Psoas muscle (tissue), 8 donors: Measurements from ENCODE around the gene CARD10. TPM values are rescaled to one million over a fixed set of nuclear protein-coding genes. Genes with fewer than 3 reads are reported as not detected.

ENCODE experiments used
- ATAC-seq, 4 donors: fragments of 200-7000 bp; cut with Tn5 transposase; one replicate each; pipeline ENCODE4 v1.9.1; 2020; ENCODE audit warnings: moderate library complexity in 3 of 4, mild to moderate bottlenecking in 2 of 4
- DNase-seq, 2 donors: peaks; one replicate each; pipeline ENCODE4 v3.0.0-alpha.2; 2020
- H3K27ac ChIP-seq: fragments of 200-600 bp; one replicate; pipeline ENCODE4 v1.8.0; 2022
- H3K27me3 ChIP-seq, 3 donors: fragments of 200-600 bp in 1 of 3; one replicate each; pipeline versions ENCODE4 v1.6.1 to v1.8.0; 2013 to 2022; ENCODE audit warnings: low read length in 2 of 3, mild to moderate bottlenecking in 2 of 3, moderate library complexity in 1 of 3; ENCODE audit not compliant: insufficient read depth in 3 of 3
- H3K36me3 ChIP-seq, 2 donors: fragments of 200-600 bp in 1 of 2; one replicate each; pipeline versions ENCODE4 v1.6.1 to v1.8.0; 2013 to 2022; ENCODE audit warnings: low read depth in 1 of 2, mild to moderate bottlenecking in 1 of 2, moderate library complexity in 1 of 2; ENCODE audit not compliant: insufficient read depth in 1 of 2
- H3K4me1 ChIP-seq: fragments of 200-600 bp; one replicate; pipeline ENCODE4 v1.8.0; 2022
- H3K4me3 ChIP-seq: fragments of 200-600 bp; one replicate; pipeline ENCODE4 v1.8.0; 2022; ENCODE audit warnings: mild to moderate bottlenecking
- H3K9me3 ChIP-seq: fragments of 200-600 bp; one replicate; pipeline ENCODE4 v1.8.0; 2022
- WGBS, 3 donors: extraction: QIAGEN DNeasy Blood & Tissue Kit; methylation state at CpG; one replicate each; pipeline versions ENCODE4 v1.1.6 to v1.1.7; 2013; 5-methylcytosine and 5-hydroxymethylcytosine counted together
- intact Hi-C, 2 donors: fragments of 100-400 bp; cut with DNase I; formaldehyde crosslinking; loops; one replicate each; pipeline versions ENCODE4 v1.11.0 to v1.14.2; 2022
- polyA plus RNA-seq, 3 donors: library from polyadenylated mRNA; stranded (reverse); fragments of 200-250 nt; gene quantifications; one replicate each; pipeline ENCODE4 v1.2.3, GENCODE V29; 2013
- total RNA-seq, 4 donors: library from RNA; stranded (reverse); fragmentation: NEBNext Ultra II Directional in 2 of 4; extraction: Animal tissue kit (Norgen Biotek cat#: 25700) in 2 of 4; gene quantifications; one replicate each; pipeline versions ENCODE4 v1.2.1 to v1.2.4, GENCODE V29; 2021 to 2023
- TF ChIP-seq, protein P1 (sequence below): fragments of 200-600 bp; IDR thresholded peaks from one replicate; pipeline ENCODE4 v1.8.0; 2022; ENCODE audit warnings: antibody characterized with exemption
- donor health status: healthy with polysubstance abuse.
- donor health status: DM: no; HTN: no; CAD: no; lungs with moderate emphysema.
- donor health status: Bipolar disorder and iron deficiency.
- donor health status: healthy.
- donor health status: DM: yes; HTN: yes; CAD: no.
- donor health status: DM: no; HTN: no; CAD: no.
- donor health status: DM: no; HTN: no; CAD: no.
- donor health status: DM: yes; HTN: yes; CAD: no.

Gene CARD10
- total and polyA plus RNA-seq, 7 donors, result 2.9 to 8.0 (median 4.4) TPM

DNA sequence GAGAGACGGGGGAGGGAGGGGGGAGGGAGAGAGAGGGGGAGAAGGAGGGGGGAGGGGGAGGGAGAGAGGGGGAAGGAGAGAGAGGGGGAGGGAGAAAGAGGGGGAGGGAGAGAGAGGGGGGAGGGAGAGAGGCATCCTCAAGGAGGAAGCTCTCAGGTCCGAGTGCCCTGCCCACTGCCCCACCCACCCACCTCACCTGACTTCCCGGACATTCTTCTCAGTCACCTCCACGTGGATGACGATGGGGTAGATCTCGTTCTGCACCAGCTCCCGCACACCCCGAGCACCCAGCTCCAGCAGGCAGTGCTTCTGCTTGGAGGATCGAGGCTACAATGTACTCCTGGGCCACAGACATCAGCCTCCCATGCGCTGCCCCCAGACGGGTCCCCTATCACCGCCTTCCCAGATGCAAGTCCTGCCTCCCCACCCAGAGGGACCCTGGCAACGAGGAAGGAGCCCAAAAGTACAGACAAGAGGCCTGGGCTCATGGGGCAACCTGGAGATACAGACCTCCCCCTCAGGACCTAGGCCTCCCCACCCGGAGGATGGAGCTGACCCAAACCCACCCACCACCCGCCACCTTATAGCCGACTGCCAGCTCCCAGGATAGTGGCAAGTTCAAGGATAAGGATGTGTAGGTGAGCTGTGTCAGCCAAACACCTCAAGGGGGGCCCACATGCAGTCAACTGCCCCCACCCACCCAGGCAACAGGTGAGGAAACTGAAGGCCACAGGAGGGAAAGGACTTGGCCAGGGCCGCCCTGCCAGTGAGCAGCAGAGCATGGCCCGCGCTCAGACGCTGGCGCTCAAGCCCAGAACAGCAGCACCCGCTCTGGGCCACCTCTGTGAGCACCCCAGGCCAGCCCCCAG, 27.4 kb downstream of the CARD10 start:
- H3K27ac ChIP-seq, result no peak overlapping the region
- peaks cover 0 to 5% (median 0%) of the 10 kb centered on the region in 3 donors for H3K27me3 ChIP-seq
- H3K4me1 ChIP-seq, result no peaks in the 10 kb centered on the region
- no peaks in the 10 kb centered on the region for H3K9me3 ChIP-seq
- H3K36me3 ChIP-seq, result no peaks in the 10 kb centered on the region
- TF ChIP-seq, protein P1, sequence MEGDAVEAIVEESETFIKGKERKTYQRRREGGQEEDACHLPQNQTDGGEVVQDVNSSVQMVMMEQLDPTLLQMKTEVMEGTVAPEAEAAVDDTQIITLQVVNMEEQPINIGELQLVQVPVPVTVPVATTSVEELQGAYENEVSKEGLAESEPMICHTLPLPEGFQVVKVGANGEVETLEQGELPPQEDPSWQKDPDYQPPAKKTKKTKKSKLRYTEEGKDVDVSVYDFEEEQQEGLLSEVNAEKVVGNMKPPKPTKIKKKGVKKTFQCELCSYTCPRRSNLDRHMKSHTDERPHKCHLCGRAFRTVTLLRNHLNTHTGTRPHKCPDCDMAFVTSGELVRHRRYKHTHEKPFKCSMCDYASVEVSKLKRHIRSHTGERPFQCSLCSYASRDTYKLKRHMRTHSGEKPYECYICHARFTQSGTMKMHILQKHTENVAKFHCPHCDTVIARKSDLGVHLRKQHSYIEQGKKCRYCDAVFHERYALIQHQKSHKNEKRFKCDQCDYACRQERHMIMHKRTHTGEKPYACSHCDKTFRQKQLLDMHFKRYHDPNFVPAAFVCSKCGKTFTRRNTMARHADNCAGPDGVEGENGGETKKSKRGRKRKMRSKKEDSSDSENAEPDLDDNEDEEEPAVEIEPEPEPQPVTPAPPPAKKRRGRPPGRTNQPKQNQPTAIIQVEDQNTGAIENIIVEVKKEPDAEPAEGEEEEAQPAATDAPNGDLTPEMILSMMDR, result no peak
- 84 to 85% (median 85%) methylated on average over 21 of the region's 22 CpGs for WGBS, 3 donors
- ATAC-seq (no peak), DNase-seq (no peak)
- intact Hi-C loops, result no loop called here
- no peak overlapping the region for H3K4me3 ChIP-seq

DNA sequence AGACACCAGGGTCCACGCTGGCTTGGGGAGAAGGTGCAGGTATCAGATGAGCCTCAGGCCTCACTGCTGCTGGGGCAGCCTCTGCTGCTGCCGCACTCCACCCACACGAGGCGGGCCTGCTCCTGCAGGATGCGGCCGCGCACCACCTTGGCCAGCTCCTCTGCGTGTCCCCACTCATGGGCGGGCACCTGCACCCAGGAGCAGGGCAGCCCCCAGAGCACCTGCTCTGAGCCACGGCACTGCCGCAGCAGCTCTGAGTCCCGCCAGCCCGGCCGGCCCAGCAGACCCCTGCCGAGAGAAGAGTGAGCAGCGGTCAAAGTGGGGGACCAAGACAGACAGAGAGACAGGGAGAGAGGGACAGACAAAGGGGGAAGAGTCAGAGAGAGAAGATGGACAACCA, 28.1 kb downstream of the CARD10 start:
- H3K9me3 ChIP-seq, result no peaks in the 10 kb centered on the region
- 88 to 90% (median 89%) methylated on average over 15 to 16 of the region's 16 CpGs for WGBS, 3 donors
- DNase-seq (no peak), ATAC-seq (no peak)
- intact Hi-C loops, result no loop called here
- TF ChIP-seq, protein P1, result no peak
- no peak overlapping the region for H3K4me3 ChIP-seq
- H3K36me3 ChIP-seq, result no peaks in the 10 kb centered on the region
- peaks cover 0 to 5% (median 0%) of the 10 kb centered on the region in 3 donors for H3K27me3 ChIP-seq
- H3K27ac ChIP-seq, result no peak overlapping the region
- no peaks in the 10 kb centered on the region for H3K4me1 ChIP-seq

GRCh38 chr22:37489983-37490382, 29.2 kb downstream of the CARD10 start:
- no peak for ATAC-seq
- no peaks in the 10 kb centered on the region for H3K4me1 ChIP-seq
- 92 to 93% (median 92%) methylated on average over 10 of the region's 10 CpGs for WGBS, 3 donors
- no peak overlapping the region for H3K27ac ChIP-seq
- H3K4me3 ChIP-seq, result no peak overlapping the region
- no peaks in the 10 kb centered on the region for H3K36me3 ChIP-seq
- TF ChIP-seq, protein P1, result no peak
- H3K27me3 ChIP-seq, result peaks cover 0 to 16% (median 2%) of the 10 kb centered on the region in 3 donors
- intact Hi-C loops, result no loop called here
- no peak for DNase-seq
- no peaks in the 10 kb centered on the region for H3K9me3 ChIP-seq

- peaks cover 0 to 12% (median 8%) of the 10 kb centered on the region in 3 donors for H3K27me3 ChIP-seq
- H3K4me3 ChIP-seq, result no peak overlapping the region
- TF ChIP-seq, protein P1, result no peak
- DNase-seq (no peak), ATAC-seq (no peak)
- 75 to 78% (median 77%) methylated on average over 15 of the region's 15 CpGs for WGBS, 3 donors
- H3K27ac ChIP-seq, result no peak overlapping the region
- H3K36me3 ChIP-seq, result no peaks in the 10 kb centered on the region
- intact Hi-C loops, result no loop called here
- H3K4me1 ChIP-seq, result no peaks in the 10 kb centered on the region
- no peaks in the 10 kb centered on the region for H3K9me3 ChIP-seq
Measured at GRCh38 chr22:37488337-37489135, 30.7 kb downstream of the CARD10 start.
